Mucosa of gallbladder (tissue), 1 donor: Measurements from ENCODE around the gene PPME1. TPM values are rescaled to one million over a fixed set of nuclear protein-coding genes. Genes with fewer than 3 reads are reported as not detected.

Source experiments
- DNase-seq: peaks from one replicate; pipeline ENCODE4 v3.0.0-alpha.2; 2020; ENCODE audit warnings: low spot score
- total RNA-seq: library from RNA; stranded (reverse); gene quantifications from one replicate; pipeline ENCODE4 v1.2.1, GENCODE V29; 2021
- donor health status: DM: no; HTN: no; CAD: no.

PPME1 gene
- total RNA-seq, 1 donor from 2014 or later: 44.4 TPM

GRCh38 chr11:74280494-74280893, 109.4 kb downstream of the PPME1 start:
- no peak for DNase-seq

DNA sequence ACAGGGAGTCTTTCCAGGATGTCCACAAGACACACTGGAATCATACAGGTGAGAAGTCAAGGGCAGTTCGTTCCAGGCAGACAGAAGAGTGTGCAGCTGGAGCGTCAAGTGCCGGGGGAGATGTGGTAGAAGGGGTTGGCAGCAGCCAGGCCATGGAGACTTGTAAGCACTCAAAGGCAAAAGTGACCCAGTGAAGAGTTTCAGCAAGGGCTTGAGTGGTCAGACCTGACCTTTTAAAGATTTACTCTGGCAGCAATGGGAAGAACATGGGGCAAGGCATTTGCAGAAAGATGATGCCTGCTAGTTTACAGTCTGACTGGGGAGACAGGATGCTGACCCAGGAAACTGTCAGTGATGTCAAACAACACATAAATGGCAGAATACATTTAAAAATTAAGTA, 111.3 kb downstream of the PPME1 start:
- DNase-seq: no peak

DNA sequence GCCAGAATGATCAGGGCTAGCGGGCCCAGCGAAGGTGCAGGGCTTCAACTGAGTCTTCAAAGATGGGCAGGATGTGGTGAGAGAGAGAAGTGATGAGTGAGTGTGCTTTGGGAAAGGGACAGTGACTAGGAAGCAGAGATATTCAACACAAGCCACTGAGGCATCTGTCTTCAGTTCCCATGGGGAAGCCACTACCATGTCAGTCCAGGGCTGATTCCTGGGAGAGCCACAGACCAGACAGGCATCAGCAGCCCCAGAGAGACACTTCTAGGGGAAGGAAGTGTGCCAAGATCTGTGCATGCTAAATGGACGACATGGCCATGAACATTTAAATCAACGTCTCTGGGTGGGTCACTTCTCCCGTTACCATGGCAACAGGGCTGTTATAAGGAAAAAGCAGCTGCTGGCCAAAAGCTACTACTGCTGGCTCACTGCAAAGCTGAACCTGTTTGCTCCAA, 111.9 kb downstream of the PPME1 start:
- DNase-seq: no peak

GRCh38 chr11:74283580-74284180, 112.6 kb downstream of the PPME1 start:
- no peak for DNase-seq

DNA sequence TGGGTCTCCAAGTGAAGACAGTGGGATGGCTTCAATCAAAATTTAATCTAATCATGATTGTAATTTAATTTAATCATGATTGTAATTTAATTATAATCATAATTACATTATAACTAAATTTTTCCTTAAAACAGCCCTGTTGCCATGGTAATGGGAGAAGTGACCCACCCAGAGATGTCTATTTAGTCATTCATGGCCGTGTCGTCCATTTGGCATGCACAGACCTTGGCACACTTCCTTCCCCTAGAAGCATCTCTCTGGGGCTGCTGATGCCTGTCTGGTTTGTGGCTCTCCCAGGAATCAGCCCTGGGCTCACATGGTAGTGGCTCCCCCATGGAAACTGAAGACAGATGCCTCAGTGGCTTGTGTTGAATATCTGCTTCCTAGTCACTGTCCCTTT, 113.4 kb downstream of the PPME1 start:
- no peak for DNase-seq

DNA sequence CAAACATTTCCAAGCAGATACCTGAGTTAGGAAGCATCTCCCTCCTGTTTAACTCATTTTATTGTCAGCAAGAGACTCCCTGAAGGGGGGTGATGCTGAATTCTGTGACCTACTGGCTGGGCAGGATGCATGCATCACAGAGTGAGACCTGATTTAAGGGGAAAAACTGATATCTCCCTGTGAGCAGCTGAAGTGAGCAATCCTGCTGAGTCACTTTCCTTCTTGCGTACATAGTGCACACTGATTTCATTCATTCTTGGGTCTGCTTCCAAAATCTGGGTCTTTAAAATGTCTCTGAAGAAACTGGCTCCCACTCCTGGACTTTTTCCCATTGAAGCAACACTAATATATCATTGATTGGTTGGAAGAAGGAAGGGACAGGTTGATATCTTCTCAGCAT, 117.1 kb downstream of the PPME1 start:
- no peak for DNase-seq

DNA sequence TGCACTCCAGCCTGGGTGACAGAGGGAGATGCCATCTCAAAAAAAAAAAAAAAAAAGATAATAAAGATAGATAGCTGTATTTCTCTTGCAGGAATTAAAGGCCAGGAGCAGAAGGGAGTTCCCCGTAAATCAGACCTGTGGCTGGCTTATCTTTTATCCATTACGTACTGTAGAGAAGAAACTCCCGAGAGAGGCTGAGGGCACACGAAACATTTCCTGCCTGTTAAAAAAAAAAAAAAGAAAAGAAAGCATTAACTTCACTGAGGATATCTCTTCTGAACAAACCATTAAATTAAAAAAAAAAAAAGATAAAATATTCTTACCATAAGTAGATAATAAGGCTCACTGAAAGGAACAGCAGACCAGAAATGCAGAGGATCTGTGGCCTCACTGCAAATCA, 117.8 kb downstream of the PPME1 start:
- DNase-seq: no peak

GRCh38 chr11:74297484-74297883, 126.4 kb downstream of the PPME1 start:
- no peak for DNase-seq

- DNase-seq: no peak
These were observed 127.9 kb downstream of the PPME1 start for GRCh38 chr11:74299015-74299414.

Other genes with a start within 250 kb of the PPME1 start
- 10.2 TPM for gene DNAJB13, start 220.3 kb upstream of the PPME1 start, total RNA-seq
- 37.9 TPM for gene UCP2, start 188.4 kb upstream of the PPME1 start, total RNA-seq
- gene UCP3, start 162.2 kb upstream of the PPME1 start, total RNA-seq: 2.0 TPM
- gene C2CD3, start 287 bp upstream of the PPME1 start, total RNA-seq: 24.8 TPM
- gene P4HA3, start 140.4 kb downstream of the PPME1 start, total RNA-seq: 1.0 TPM
- gene PGM2L1, start 227.1 kb downstream of the PPME1 start, total RNA-seq: 14.0 TPM